Stromal cell of bone marrow (primary cell): ENCODE data around the gene CTNNA3.
"Not testable (repeated sequence)": the region's sequence is repeated elsewhere in the genome, so short reads cannot be mapped to it uniquely, and the experiment has no call there.

ENCODE experiments used
- DNase-seq: peaks from one replicate; pipeline ENCODE4 v3.0.0-alpha.2; 2012; ENCODE audit warnings: low read depth

The CTNNA3 gene

GRCh38 chr10:66368146-66368545, 1327.8 kb downstream of the CTNNA3 start:
- no peak for DNase-seq

GRCh38 chr10:66366163-66366562, 1329.8 kb downstream of the CTNNA3 start:
- DNase-seq = no peak

- DNase-seq = no peak
Observed at GRCh38 chr10:66365686-66366085, 1330.3 kb downstream of the CTNNA3 start.

GRCh38 chr10:66362522-66362921, 1333.5 kb downstream of the CTNNA3 start:
- DNase-seq = no peak

GRCh38 chr10:66353822-66354221, 1342.2 kb downstream of the CTNNA3 start:
- not testable (repeated sequence) for DNase-seq

GRCh38 chr10:66353422-66353821, 1342.6 kb downstream of the CTNNA3 start:
- DNase-seq = no peak

GRCh38 chr10:66350622-66351399, 1345.2 kb downstream of the CTNNA3 start:
- DNase-seq = no peak

GRCh38 chr10:66349726-66350125, 1346.3 kb downstream of the CTNNA3 start:
- DNase-seq = no peak

GRCh38 chr10:66349076-66349475, 1346.9 kb downstream of the CTNNA3 start:
- DNase-seq = no peak

GRCh38 chr10:66337211-66337610, 1358.8 kb downstream of the CTNNA3 start:
- no peak for DNase-seq

- no peak for DNase-seq
Observed at GRCh38 chr10:66336791-66337190, 1359.2 kb downstream of the CTNNA3 start.

- not testable (repeated sequence) for DNase-seq
Observed at GRCh38 chr10:66335753-66336152, 1360.2 kb downstream of the CTNNA3 start.

GRCh38 chr10:66329147-66329546, 1366.8 kb downstream of the CTNNA3 start:
- DNase-seq = no peak

- no peak for DNase-seq
Observed at GRCh38 chr10:66326876-66327275, 1369.1 kb downstream of the CTNNA3 start.

GRCh38 chr10:66322777-66323176, 1373.2 kb downstream of the CTNNA3 start:
- DNase-seq = no peak

- DNase-seq = no peak
Observed at GRCh38 chr10:66321723-66322665, 1374.0 kb downstream of the CTNNA3 start.

GRCh38 chr10:66318761-66319160, 1377.2 kb downstream of the CTNNA3 start:
- no peak for DNase-seq

- DNase-seq = no peak
Observed at GRCh38 chr10:66307826-66308225, 1388.2 kb downstream of the CTNNA3 start.

- DNase-seq = no peak
Observed at GRCh38 chr10:66301078-66301477, 1394.9 kb downstream of the CTNNA3 start.

GRCh38 chr10:66295602-66296001, 1400.4 kb downstream of the CTNNA3 start:
- DNase-seq = no peak

GRCh38 chr10:66294538-66294937, 1401.5 kb downstream of the CTNNA3 start:
- DNase-seq = no peak

- DNase-seq = no peak
Observed at GRCh38 chr10:66292922-66293321, 1403.1 kb downstream of the CTNNA3 start.

- DNase-seq = no peak
Observed at GRCh38 chr10:66292456-66292855, 1403.5 kb downstream of the CTNNA3 start.
